ENCODE measurements around the gene WAPL. TPM values are rescaled to one million over a fixed set of nuclear protein-coding genes. Genes with fewer than 3 reads are reported as not detected.

WAPL gene
- total and polyA plus RNA-seq, 2 of the 13 experiments (the other 11 are each of a cell fraction or from before 2014, with no cell fraction given), result 13.2 to 43.5 TPM

DNA sequence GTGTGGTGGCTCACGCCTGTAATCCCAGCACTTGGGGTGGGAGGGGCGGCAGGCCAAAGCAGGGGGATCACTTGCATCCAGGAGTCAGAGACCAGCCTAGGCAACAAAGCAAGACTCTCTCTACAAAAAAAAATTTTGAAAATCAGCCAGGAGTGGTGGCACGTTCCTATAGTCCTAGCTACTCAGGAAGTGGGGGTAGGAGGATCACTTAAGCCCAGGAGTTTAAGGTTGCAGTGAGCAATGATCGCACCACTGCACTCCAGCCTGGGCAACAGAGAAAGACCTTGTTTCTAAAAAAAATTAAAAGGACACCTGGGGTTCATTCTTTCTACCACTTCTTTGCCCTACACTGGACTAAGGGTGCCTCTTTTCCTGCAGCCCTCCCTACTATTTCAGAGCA lies 15.1 kb downstream of the WAPL start:
- no TSS peak for BruUV-seq (replicated peaks)
- Histone ChIP-seq H3K9ac (ENCODE audit: insufficient read depth, low read depth, low read length) (no peak overlapping the region), H2AFZ (ENCODE audit: low read length) (no peak overlapping the region), H3K4me1 (ENCODE audit: insufficient read depth, low read length) (no peaks in the 10 kb centered on the region; the same call in 1 of the 2 replicates), H3K27ac (ENCODE audit: extremely low read length, insufficient read depth, low read length) (no peak overlapping the region), H3K4me3 (replicated peaks in 1 of 3; ENCODE audit: insufficient read depth in 1 of 3, low read depth in 2 of 3, low read length in 3 of 3) (no peak overlapping the region), H3K27me3 (ENCODE audit: control insufficient read depth in 1 of 2, insufficient read depth in 2 of 2, low read length in 2 of 2) (no peaks in the 10 kb centered on the region), H3K4me2 (ENCODE audit: low read depth, low read length) (no peak overlapping the region), H3K9me3 (ENCODE audit: low read length) (no peaks in the 10 kb centered on the region), H4K20me1 (ENCODE audit: insufficient read depth, low read length) (peaks cover 23% of the 10 kb centered on the region), H3K36me3 (replicated peaks in 1 of 2; ENCODE audit: control insufficient read depth in 1 of 2, insufficient read depth in 2 of 2, low read length in 2 of 2) (peaks cover 10 to 57% of the 10 kb centered on the region in 2 experiments; a peak in 4 of 5 replicates), H3K79me2 (ENCODE audit: insufficient read depth, low read length) (peaks cover 82% of the 10 kb centered on the region)
- ChIA-PET CTCF (ENCODE audit: low intra/inter-chr PET ratio, low total read pairs) (no interaction called here), POLR2A (no interaction called here)
- TF ChIP-seq KAT8 (CRISPR knock-in tag; IDR thresholded peaks at IDR 0.05), result no peak
- TF ChIP-seq TOE1 (CRISPR knock-in tag; IDR thresholded peaks at IDR 0.05), result no peak
- no peak for TF ChIP-seq PPARG (CRISPR knock-in tag; conservative IDR thresholded peaks at IDR 0.05)
- TF ChIP-seq SAFB2 (CRISPR knock-in tag; IDR thresholded peaks at IDR 0.05; ENCODE audit: borderline replicate concordance, low read depth), result no peak
- TF ChIP-seq TAF15 (IDR thresholded peaks at IDR 0.05; ENCODE audit: low read depth, low read length, poor library complexity, severe bottlenecking), result no peak
- TF ChIP-seq ZNF18 (CRISPR knock-in tag; IDR thresholded peaks at IDR 0.05; ENCODE audit: insufficient replicate concordance), result no peak
- no peak for TF ChIP-seq ZFP1 (CRISPR knock-in tag; IDR thresholded peaks at IDR 0.05)
- no peak for TF ChIP-seq MLLT10 (CRISPR knock-in tag; IDR thresholded peaks at IDR 0.05)
- TF ChIP-seq PITX1 (CRISPR knock-in tag; IDR thresholded peaks at IDR 0.05), result no peak
- TF ChIP-seq, protein P1, sequence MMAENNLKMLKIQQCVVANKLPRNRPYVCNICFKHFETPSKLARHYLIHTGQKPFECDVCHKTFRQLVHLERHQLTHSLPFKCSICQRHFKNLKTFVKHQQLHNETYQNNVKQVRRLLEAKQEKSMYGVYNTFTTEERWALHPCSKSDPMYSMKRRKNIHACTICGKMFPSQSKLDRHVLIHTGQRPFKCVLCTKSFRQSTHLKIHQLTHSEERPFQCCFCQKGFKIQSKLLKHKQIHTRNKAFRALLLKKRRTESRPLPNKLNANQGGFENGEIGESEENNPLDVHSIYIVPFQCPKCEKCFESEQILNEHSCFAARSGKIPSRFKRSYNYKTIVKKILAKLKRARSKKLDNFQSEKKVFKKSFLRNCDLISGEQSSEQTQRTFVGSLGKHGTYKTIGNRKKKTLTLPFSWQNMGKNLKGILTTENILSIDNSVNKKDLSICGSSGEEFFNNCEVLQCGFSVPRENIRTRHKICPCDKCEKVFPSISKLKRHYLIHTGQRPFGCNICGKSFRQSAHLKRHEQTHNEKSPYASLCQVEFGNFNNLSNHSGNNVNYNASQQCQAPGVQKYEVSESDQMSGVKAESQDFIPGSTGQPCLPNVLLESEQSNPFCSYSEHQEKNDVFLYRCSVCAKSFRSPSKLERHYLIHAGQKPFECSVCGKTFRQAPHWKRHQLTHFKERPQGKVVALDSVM (CRISPR knock-in tag; IDR thresholded peaks at IDR 0.05), result no peak
- no peak for TF ChIP-seq ZNF264 (CRISPR knock-in tag; IDR thresholded peaks at IDR 0.05)
- TF ChIP-seq, protein P2, sequence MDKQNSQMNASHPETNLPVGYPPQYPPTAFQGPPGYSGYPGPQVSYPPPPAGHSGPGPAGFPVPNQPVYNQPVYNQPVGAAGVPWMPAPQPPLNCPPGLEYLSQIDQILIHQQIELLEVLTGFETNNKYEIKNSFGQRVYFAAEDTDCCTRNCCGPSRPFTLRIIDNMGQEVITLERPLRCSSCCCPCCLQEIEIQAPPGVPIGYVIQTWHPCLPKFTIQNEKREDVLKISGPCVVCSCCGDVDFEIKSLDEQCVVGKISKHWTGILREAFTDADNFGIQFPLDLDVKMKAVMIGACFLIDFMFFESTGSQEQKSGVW (CRISPR knock-in tag; IDR thresholded peaks at IDR 0.05; ENCODE audit: borderline replicate concordance), result no peak
- TF ChIP-seq POLR2A (IDR thresholded peaks at IDR 0.05; ENCODE audit: insufficient read depth in 1 of 2, low read depth in 2 of 2, low read length in 2 of 2), result no peak
- TF ChIP-seq ZNF629 (CRISPR knock-in tag; conservative IDR thresholded peaks at IDR 0.05), result no peak
- TF ChIP-seq ATF4 (CRISPR knock-in tag; IDR thresholded peaks at IDR 0.05), result no peak
- TF ChIP-seq ZNF75D (CRISPR knock-in tag; IDR thresholded peaks at IDR 0.05; ENCODE audit: borderline replicate concordance), result no peak
- no peak for TF ChIP-seq MYC (CRISPR knock-in tag; IDR thresholded peaks at IDR 0.05; ENCODE audit: borderline replicate concordance)
- no peak for TF ChIP-seq ZNF616 (CRISPR knock-in tag; IDR thresholded peaks at IDR 0.05; ENCODE audit: low read depth)
- TF ChIP-seq KDM1A (CRISPR knock-in tag; IDR thresholded peaks at IDR 0.05), result no peak
- no peak for TF ChIP-seq ZNF557 (CRISPR knock-in tag; IDR thresholded peaks at IDR 0.05)
- intact Hi-C loops (cut with micrococcal nuclease; ENCODE audit: unreplicated experiment) (loop anchor here (2.0 kb wide), 1 partner anchor 34 kb away; no protein-coding TSS in a partner anchor), in situ Hi-C loops (cut with HindIII; ENCODE audit: extremely low pct_ligation_motif_present, low pct_unique_long_range_greater_than_20kb) (no loop called here)
- FAIRE-seq (no peak), ATAC-seq (no peak), DNase-seq (ENCODE audit: low spot score) (no peak)
- 90% methylated on average over 4 of the region's 4 CpGs for WGBS (ENCODE audit: low lambda C conversion rate)
